ENCODE results near the gene EFNA5. TPM values are rescaled to one million over a fixed set of nuclear protein-coding genes. Genes with fewer than 3 reads are reported as not detected.

EFNA5 gene
- total RNA-seq, 4 donors from 2014 or later, result 2.8 to 5.7 (median 3.7) TPM

DNA sequence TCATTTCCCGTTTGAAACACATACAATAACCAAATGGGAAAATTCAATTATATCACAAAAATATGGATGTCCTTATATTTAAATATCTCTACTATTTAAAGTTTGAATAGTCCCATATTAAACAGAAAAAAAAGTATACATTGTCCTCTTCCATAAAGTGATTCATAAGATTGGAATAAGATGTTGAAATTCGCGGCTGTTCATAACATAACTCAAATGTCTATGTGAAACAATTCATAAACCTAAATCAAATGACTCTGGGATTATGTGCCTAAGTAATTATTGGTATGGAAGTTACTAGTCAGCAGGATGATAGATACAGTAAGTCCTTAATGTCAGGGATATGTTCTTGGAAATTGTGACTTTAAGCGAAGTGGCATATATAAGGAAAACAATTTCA is 3.9 kb upstream of the EFNA5 start:
- Histone ChIP-seq H3K4me3 (no peak overlapping the region), H3K36me3 (no peaks in the 10 kb centered on the region), H3K4me1 (peaks cover 23 to 42% (median 39%) of the 10 kb centered on the region in 4 donors), H3K9me3 (no peaks in the 10 kb centered on the region), H3K27me3 (peaks cover 0 to 21% (median 5%) of the 10 kb centered on the region in 4 donors), H3K27ac (replicated peaks in 1 of 4) (no peak overlapping the region)
- intact Hi-C loops (cut with DNase I), result no loop called here
- DNase-seq (ENCODE audit: extremely low spot score), result no peak
- 86% methylated on average over 4 of the region's 4 CpGs for whole genome bisulfite sequencing
- no peak for TF ChIP-seq EP300 (IDR thresholded peaks at IDR 0.05)
- no peak for TF ChIP-seq POLR2AphosphoS5 (IDR thresholded peaks at IDR 0.05)
- no peak for TF ChIP-seq POLR2A (IDR thresholded peaks at IDR 0.05; ENCODE audit: low read depth)
- TF ChIP-seq, protein P1, sequence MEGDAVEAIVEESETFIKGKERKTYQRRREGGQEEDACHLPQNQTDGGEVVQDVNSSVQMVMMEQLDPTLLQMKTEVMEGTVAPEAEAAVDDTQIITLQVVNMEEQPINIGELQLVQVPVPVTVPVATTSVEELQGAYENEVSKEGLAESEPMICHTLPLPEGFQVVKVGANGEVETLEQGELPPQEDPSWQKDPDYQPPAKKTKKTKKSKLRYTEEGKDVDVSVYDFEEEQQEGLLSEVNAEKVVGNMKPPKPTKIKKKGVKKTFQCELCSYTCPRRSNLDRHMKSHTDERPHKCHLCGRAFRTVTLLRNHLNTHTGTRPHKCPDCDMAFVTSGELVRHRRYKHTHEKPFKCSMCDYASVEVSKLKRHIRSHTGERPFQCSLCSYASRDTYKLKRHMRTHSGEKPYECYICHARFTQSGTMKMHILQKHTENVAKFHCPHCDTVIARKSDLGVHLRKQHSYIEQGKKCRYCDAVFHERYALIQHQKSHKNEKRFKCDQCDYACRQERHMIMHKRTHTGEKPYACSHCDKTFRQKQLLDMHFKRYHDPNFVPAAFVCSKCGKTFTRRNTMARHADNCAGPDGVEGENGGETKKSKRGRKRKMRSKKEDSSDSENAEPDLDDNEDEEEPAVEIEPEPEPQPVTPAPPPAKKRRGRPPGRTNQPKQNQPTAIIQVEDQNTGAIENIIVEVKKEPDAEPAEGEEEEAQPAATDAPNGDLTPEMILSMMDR (IDR thresholded peaks at IDR 0.05), result no peak

- no peaks in the 10 kb centered on the region for H3K9me3 ChIP-seq
- no peaks in the 10 kb centered on the region for H3K36me3 ChIP-seq
- intact Hi-C loops (cut with DNase I), result no loop called here
- H3K27ac ChIP-seq (replicated peaks in 1 of 4), result peak overlapping the region; percentile 54 to 74 (median 64)
- no peak for DNase-seq (ENCODE audit: extremely low spot score)
- H3K27me3 ChIP-seq, result peaks cover 0 to 30% (median 11%) of the 10 kb centered on the region in 4 donors
- WGBS, result 4% methylated on average over 18 of the region's 32 CpGs
- H3K4me3 ChIP-seq, result peak overlapping the region; percentile 55 to 74 (median 60)
- H3K4me1 ChIP-seq, result peaks cover 23 to 49% (median 43%) of the 10 kb centered on the region in 4 donors
- no peak for TF ChIP-seq POLR2A (IDR thresholded peaks at IDR 0.05; ENCODE audit: low read depth)
- TF ChIP-seq, protein P1 (IDR thresholded peaks at IDR 0.05), result peak; percentile 85 to 97 (median 90)
Measured at GRCh38 chr5:107673368-107674136, 2.8 kb upstream of the EFNA5 start.

DNA sequence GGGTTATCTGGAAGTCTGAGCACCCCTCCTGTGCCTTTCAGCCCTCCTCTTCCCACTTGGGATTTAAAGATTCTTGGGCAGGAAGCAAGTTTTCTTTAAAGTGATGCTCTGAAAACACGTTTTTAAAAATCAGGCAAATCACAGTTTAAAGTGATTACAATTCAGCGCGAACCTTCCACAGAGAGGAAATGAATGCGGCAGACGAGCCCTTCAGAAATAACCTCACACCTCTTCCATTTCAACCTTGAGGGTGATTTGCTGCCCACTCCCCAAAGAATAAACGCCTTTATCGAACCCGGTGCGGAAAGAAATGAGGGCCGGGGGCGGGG is 2.3 kb upstream of the EFNA5 start:
- Histone ChIP-seq H3K27me3 (peaks cover 0 to 30% (median 12%) of the 10 kb centered on the region in 4 donors), H3K9me3 (no peaks in the 10 kb centered on the region), H3K27ac (replicated peaks in 1 of 4) (peak overlapping the region; percentile 54 to 74 (median 64)), H3K4me3 (peak overlapping the region; percentile 55 to 74 (median 60)), H3K36me3 (no peaks in the 10 kb centered on the region), H3K4me1 (peaks cover 23 to 49% (median 43%) of the 10 kb centered on the region in 4 donors)
- no peak for TF ChIP-seq POLR2A (IDR thresholded peaks at IDR 0.05; ENCODE audit: low read depth)
- TF ChIP-seq, protein P1 (IDR thresholded peaks at IDR 0.05), result no peak
- TF ChIP-seq EP300 (IDR thresholded peaks at IDR 0.05), result no peak
- no peak for TF ChIP-seq POLR2AphosphoS5 (IDR thresholded peaks at IDR 0.05)
- 0% methylated on average over 11 of the region's 11 CpGs for WGBS
- no peak for DNase-seq (ENCODE audit: extremely low spot score)
- intact Hi-C loops (cut with DNase I), result no loop called here

- TF ChIP-seq, protein P1 (IDR thresholded peaks at IDR 0.05), result no peak
- TF ChIP-seq EP300 (IDR thresholded peaks at IDR 0.05) (no peak), POLR2A (IDR thresholded peaks at IDR 0.05; ENCODE audit: low read depth) (no peak), POLR2AphosphoS5 (IDR thresholded peaks at IDR 0.05) (peak in 1 of 2 donors; percentile 4)
- H3K36me3 ChIP-seq, result no peaks in the 10 kb centered on the region
- H3K9me3 ChIP-seq, result no peaks in the 10 kb centered on the region
- intact Hi-C loops (cut with DNase I), result no loop called here
- DNase-seq (ENCODE audit: extremely low spot score), result no peak
- peak overlapping the region; percentile 56 to 74 (median 66) for H3K27ac ChIP-seq (replicated peaks in 1 of 4)
- under 1% methylated on average over 57 of the region's 66 CpGs for WGBS
- peak overlapping the region; percentile 55 to 74 (median 60) for H3K4me3 ChIP-seq
- peaks cover 0 to 30% (median 12%) of the 10 kb centered on the region in 4 donors for H3K27me3 ChIP-seq
- H3K4me1 ChIP-seq, result peaks cover 23 to 49% (median 43%) of the 10 kb centered on the region in 4 donors
Measured at GRCh38 chr5:107672211-107673038, 1.7 kb upstream of the EFNA5 start.
